ENCODE data around the gene ST13. TPM values are rescaled to one million over a fixed set of nuclear protein-coding genes. Genes with fewer than 3 reads are reported as not detected.

ST13 gene
- total and polyA plus RNA-seq, 9 of the 15 experiments (the other 6 are each of a cell fraction or from before 2014, with no cell fraction given): 53.6 to 311 (median 195) TPM

GRCh38 chr22:40813912-40814315 lies 42.5 kb downstream of the ST13 start (continued):
- TF ChIP-seq ATF1 (CRISPR knock-in tag; IDR thresholded peaks at IDR 0.05): no peak
- TF ChIP-seq ATF1 (tag; IDR thresholded peaks at IDR 0.05): peak; percentile 88
- peak; percentile 58; the same call in 1 of the 2 replicates for TF ChIP-seq ZNF3 (CRISPR knock-in tag; IDR thresholded peaks at IDR 0.05)
- TF ChIP-seq GATA2 (CRISPR knock-in tag; IDR thresholded peaks at IDR 0.05): peak; percentile 92
- no peak for TF ChIP-seq ZBED1 (IDR thresholded peaks at IDR 0.05)
- TF ChIP-seq MITF (IDR thresholded peaks at IDR 0.05): no peak
- no peak for TF ChIP-seq ZZZ3 (IDR thresholded peaks at IDR 0.05)
- TF ChIP-seq EHMT2 (IDR thresholded peaks at IDR 0.05): no peak
- no peak for TF ChIP-seq C11orf30 (IDR thresholded peaks at IDR 0.05; ENCODE audit: low read depth)
- TF ChIP-seq ZNF764 (CRISPR knock-in tag; IDR thresholded peaks at IDR 0.05; ENCODE audit: low read depth): peak; percentile 40; the same call in 1 of the 2 replicates
- peak; percentile 91 for TF ChIP-seq ZKSCAN3 (CRISPR knock-in tag; IDR thresholded peaks at IDR 0.05)
- peak; percentile 100 for TF ChIP-seq KLF6 (CRISPR knock-in tag; IDR thresholded peaks at IDR 0.05; ENCODE audit: borderline replicate concordance)
- no peak for TF ChIP-seq TGIF2 (CRISPR knock-in tag; IDR thresholded peaks at IDR 0.05)
- no peak for TF ChIP-seq CBX2 (IDR thresholded peaks at IDR 0.05; ENCODE audit: insufficient read depth, low read length, poor library complexity, severe bottlenecking)
- TF ChIP-seq NKRF (IDR thresholded peaks at IDR 0.05; ENCODE audit: borderline replicate concordance): no peak
- TF ChIP-seq THAP7 (CRISPR knock-in tag; IDR thresholded peaks at IDR 0.05): peak; percentile 76; the same call in 1 of the 2 replicates
- TF ChIP-seq SIN3A (IDR thresholded peaks at IDR 0.05; ENCODE audit: borderline replicate concordance in 2 of 2, control insufficient read depth in 1 of 2, low read depth in 2 of 2, low read length in 2 of 2): no peak
- no peak for TF ChIP-seq TSC22D4 (tag; IDR thresholded peaks at IDR 0.05)
- no peak for TF ChIP-seq ATF6 (CRISPR knock-in tag; IDR thresholded peaks at IDR 0.05)
- peak; percentile 20 for TF ChIP-seq NEUROD1 (IDR thresholded peaks at IDR 0.05; ENCODE audit: borderline replicate concordance, low read depth, low read length, partially characterized antibody)
- peak; percentile 100 for TF ChIP-seq MECOM (CRISPR knock-in tag; IDR thresholded peaks at IDR 0.05)
- peak; percentile 97 for TF ChIP-seq ZNF174 (CRISPR knock-in tag; IDR thresholded peaks at IDR 0.05)
- no peak for TF ChIP-seq SREBF2 (CRISPR knock-in tag; IDR thresholded peaks at IDR 0.05)
- no peak for TF ChIP-seq ELK1 (CRISPR knock-in tag; IDR thresholded peaks at IDR 0.05)

Measured in K562 (cell line).